Measurements from ENCODE around the gene CALR. TPM values are rescaled to one million over a fixed set of nuclear protein-coding genes. Genes with fewer than 3 reads are reported as not detected.

Gene CALR
- total and polyA plus RNA-seq, 4 donors = 415 to 1,551 (median 801) TPM

GRCh38 chr19:12952488-12953137 is 14.2 kb downstream of the CALR start:
- H3K9ac ChIP-seq (ENCODE audit: insufficient read depth in 1 of 2, low read length in 2 of 2) = no peak overlapping the region
- WGBS, 2 donors = 55 to 62% methylated on average over 12 of the region's 12 CpGs
- no peaks in the 10 kb centered on the region for H3K9me3 ChIP-seq (ENCODE audit: control insufficient read depth in 4 of 4, insufficient read depth in 3 of 4, low read length in 3 of 4)
- H3K4me3 ChIP-seq = no peak overlapping the region
- no peak for DNase-seq
- no peak for ATAC-seq (ENCODE audit: insufficient read depth, low FRiP score)
- peak overlapping the region; percentile 40 to 67 for H3K27ac ChIP-seq (ENCODE audit: low read depth in 1 of 2, low read length in 1 of 2)
- peaks cover 13 to 50% (median 31%) of the 10 kb centered on the region in 4 donors for H3K36me3 ChIP-seq (ENCODE audit: control insufficient read depth in 4 of 4, insufficient read depth in 4 of 4, low read length in 4 of 4)
- TF ChIP-seq, protein P1, sequence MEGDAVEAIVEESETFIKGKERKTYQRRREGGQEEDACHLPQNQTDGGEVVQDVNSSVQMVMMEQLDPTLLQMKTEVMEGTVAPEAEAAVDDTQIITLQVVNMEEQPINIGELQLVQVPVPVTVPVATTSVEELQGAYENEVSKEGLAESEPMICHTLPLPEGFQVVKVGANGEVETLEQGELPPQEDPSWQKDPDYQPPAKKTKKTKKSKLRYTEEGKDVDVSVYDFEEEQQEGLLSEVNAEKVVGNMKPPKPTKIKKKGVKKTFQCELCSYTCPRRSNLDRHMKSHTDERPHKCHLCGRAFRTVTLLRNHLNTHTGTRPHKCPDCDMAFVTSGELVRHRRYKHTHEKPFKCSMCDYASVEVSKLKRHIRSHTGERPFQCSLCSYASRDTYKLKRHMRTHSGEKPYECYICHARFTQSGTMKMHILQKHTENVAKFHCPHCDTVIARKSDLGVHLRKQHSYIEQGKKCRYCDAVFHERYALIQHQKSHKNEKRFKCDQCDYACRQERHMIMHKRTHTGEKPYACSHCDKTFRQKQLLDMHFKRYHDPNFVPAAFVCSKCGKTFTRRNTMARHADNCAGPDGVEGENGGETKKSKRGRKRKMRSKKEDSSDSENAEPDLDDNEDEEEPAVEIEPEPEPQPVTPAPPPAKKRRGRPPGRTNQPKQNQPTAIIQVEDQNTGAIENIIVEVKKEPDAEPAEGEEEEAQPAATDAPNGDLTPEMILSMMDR (IDR thresholded peaks at IDR 0.05; ENCODE audit: control extremely low read depth, extremely low read depth) = no peak
- H3K4me1 ChIP-seq (ENCODE audit: control insufficient read depth in 5 of 5, insufficient read depth in 5 of 5, low read length in 5 of 5) = peaks cover 0 to 40% (median 11%) of the 10 kb centered on the region in 5 donors
- H3K27me3 ChIP-seq (ENCODE audit: control insufficient read depth in 3 of 3, insufficient read depth in 3 of 3, low read length in 2 of 3) = no peaks in the 10 kb centered on the region

DNA sequence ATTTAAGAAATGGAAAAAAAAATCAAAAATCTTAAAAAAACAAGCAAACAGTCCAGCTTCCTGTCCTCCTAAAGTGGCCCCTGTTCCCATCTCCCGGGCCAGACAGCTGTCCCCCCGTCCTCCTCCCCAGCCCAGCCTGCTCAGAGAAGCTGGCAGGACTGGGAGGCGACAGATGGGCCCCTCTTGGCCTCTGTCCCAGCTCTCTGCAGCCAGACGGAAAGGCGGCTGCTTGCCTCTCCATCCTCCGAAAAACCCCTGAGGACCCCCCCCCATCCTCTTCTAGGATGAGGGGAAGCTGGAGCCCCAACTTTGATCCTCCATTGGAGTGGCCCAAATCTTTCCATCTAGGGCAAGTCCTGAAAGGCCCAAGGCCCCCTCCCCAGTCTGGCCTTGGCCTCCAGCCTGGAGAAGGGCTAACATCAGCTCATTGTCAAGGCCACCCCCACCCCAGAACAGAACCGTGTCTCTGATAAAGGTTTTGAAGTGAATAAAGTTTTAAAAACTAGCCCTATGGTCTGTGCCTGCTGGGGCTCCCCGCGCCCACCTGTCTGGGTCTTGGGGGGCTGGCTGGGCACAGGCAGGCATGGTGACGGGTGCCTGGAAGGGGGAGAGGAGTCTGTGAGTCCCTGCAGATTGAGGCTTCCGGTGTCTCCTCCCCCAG is 14.9 kb downstream of the CALR start:
- Histone ChIP-seq H3K27ac (ENCODE audit: low read depth in 1 of 2, low read length in 1 of 2) (peak overlapping the region; percentile 52 to 79), H3K36me3 (ENCODE audit: control insufficient read depth in 4 of 4, insufficient read depth in 4 of 4, low read length in 4 of 4) (peaks cover 10 to 45% (median 27%) of the 10 kb centered on the region in 4 donors), H3K4me1 (ENCODE audit: control insufficient read depth in 5 of 5, insufficient read depth in 5 of 5, low read length in 5 of 5) (peaks cover 0 to 40% (median 11%) of the 10 kb centered on the region in 5 donors), H3K4me3 (no peak overlapping the region), H3K9me3 (ENCODE audit: control insufficient read depth in 4 of 4, insufficient read depth in 3 of 4, low read length in 3 of 4) (no peaks in the 10 kb centered on the region), H3K9ac (ENCODE audit: insufficient read depth in 1 of 2, low read length in 2 of 2) (no peak overlapping the region), H3K27me3 (ENCODE audit: control insufficient read depth in 3 of 3, insufficient read depth in 3 of 3, low read length in 2 of 3) (no peaks in the 10 kb centered on the region)
- no peak for ATAC-seq (ENCODE audit: insufficient read depth, low FRiP score)
- TF ChIP-seq, protein P1 (IDR thresholded peaks at IDR 0.05; ENCODE audit: control extremely low read depth, extremely low read depth) = no peak
- WGBS, 2 donors = 51 to 53% methylated on average over 11 of the region's 11 CpGs
- DNase-seq = peak; percentile 90 to 94 (median 93)

DNA sequence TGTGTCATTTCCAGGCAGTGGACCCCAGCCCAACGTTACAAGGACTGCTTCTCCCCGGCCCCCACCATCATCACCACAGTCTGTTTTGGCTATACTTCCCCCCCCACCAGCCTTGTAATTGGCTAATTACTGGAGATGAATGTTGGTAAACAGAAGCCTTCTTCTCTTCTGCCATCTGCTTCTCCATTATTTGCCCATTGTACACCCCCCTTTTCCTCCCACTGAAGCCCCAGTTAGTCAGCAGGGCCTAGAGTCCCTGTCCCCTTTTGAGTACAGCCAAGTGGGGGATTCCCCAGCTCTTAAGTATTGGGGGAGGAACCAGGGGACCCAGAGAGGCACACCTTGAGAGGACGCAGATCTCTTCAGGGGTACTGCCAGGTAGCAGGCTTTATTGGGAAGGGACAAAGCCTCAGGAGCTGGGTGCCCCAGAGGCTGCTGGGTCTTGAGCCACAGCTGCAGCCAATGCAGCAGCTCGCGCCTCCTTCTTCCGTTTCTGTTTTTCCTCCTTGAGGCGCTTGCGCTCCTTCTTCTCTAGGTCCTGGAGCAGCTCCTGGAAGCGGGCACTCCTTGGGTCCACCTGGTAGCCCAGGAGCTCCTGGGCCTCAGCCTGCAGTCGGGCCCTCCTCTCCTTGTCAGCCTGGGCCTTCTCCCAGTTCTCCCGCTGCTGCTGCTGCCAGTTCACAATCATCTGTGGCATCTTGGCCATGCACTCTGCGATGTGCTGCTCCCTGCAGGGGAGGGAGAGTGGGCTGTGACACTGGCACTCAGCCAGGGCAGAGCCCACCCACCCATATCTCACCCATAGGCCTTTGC is 15.6 kb downstream of the CALR start:
- peak overlapping the region in 1 of 2 donors; percentile 79 for H3K27ac ChIP-seq (ENCODE audit: low read depth in 1 of 2, low read length in 1 of 2)
- H3K9me3 ChIP-seq (ENCODE audit: control insufficient read depth in 4 of 4, insufficient read depth in 3 of 4, low read length in 3 of 4) = no peaks in the 10 kb centered on the region
- TF ChIP-seq, protein P1 (IDR thresholded peaks at IDR 0.05; ENCODE audit: control extremely low read depth, extremely low read depth) = no peak
- 61 to 65% methylated on average over 12 of the region's 12 CpGs for WGBS, 2 donors
- H3K4me3 ChIP-seq = no peak overlapping the region
- DNase-seq (peak in 1 of 3 donors; percentile 38), ATAC-seq (ENCODE audit: insufficient read depth, low FRiP score) (no peak)
- H3K27me3 ChIP-seq (ENCODE audit: control insufficient read depth in 3 of 3, insufficient read depth in 3 of 3, low read length in 2 of 3) = no peaks in the 10 kb centered on the region
- H3K36me3 ChIP-seq (ENCODE audit: control insufficient read depth in 4 of 4, insufficient read depth in 4 of 4, low read length in 4 of 4) = peaks cover 3 to 38% (median 21%) of the 10 kb centered on the region in 4 donors
- peaks cover 0 to 40% (median 11%) of the 10 kb centered on the region in 5 donors for H3K4me1 ChIP-seq (ENCODE audit: control insufficient read depth in 5 of 5, insufficient read depth in 5 of 5, low read length in 5 of 5)
- H3K9ac ChIP-seq (ENCODE audit: insufficient read depth in 1 of 2, low read length in 2 of 2) = no peak overlapping the region

All from lung (tissue), 12 donors.